ENCODE data around the gene TBC1D5.

TBC1D5 gene

GRCh38 chr3:17118771-17119170 lies 623.7 kb downstream of the TBC1D5 start:
- no peak for DNase-seq (ENCODE audit: low read depth in 1 of 2, low spot score in 1 of 2)

- no peak for DNase-seq (ENCODE audit: low read depth in 1 of 2, low spot score in 1 of 2)
Measured at GRCh38 chr3:17116007-17116600, 626.3 kb downstream of the TBC1D5 start.

DNA sequence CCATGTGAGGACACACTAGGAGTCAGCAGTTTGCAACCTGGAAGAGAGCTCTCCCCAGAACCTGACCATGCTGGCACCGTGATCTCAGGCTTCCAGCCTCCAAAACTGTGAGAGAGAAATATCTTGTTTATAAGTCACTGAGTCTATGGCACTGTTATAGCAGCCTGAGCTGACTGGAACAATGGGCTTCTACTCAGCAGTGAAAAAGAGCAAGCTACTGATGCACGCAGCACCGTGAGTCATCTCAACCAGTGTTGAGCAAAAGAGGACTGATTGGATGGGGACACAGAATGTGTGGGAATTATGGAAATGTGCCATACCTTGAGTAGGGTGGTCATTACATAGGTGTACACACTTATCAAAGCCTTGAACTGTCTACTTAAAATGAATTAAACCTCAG lies 627.2 kb downstream of the TBC1D5 start:
- DNase-seq (ENCODE audit: low read depth in 1 of 2, low spot score in 1 of 2) = no peak

GRCh38 chr3:17111586-17111985 lies 630.8 kb downstream of the TBC1D5 start:
- DNase-seq (ENCODE audit: low read depth in 1 of 2, low spot score in 1 of 2) = no peak

- no peak for DNase-seq (ENCODE audit: low read depth in 1 of 2, low spot score in 1 of 2)
Measured at GRCh38 chr3:17110660-17111396, 631.6 kb downstream of the TBC1D5 start.

Measured in stimulated activated CD4-positive, alpha-beta T cell treated with anti-CD3 and anti-CD28 coated beads, Interleukin-15, amount 100 ng/mL, for 1 hour (primary cell).